ENCODE data around the gene RPS15. TPM values are rescaled to one million over a fixed set of nuclear protein-coding genes. Genes with fewer than 3 reads are reported as not detected.

RPS15 gene
- total and polyA plus RNA-seq, 10 of the 15 experiments (the other 5 are each of a cell fraction or from before 2014, with no cell fraction given): 559 to 3,158 (median 1,413) TPM

GRCh38 chr19:1406774-1407527, 31.2 kb upstream of the RPS15 start (continued):
- TF ChIP-seq, protein P1, sequence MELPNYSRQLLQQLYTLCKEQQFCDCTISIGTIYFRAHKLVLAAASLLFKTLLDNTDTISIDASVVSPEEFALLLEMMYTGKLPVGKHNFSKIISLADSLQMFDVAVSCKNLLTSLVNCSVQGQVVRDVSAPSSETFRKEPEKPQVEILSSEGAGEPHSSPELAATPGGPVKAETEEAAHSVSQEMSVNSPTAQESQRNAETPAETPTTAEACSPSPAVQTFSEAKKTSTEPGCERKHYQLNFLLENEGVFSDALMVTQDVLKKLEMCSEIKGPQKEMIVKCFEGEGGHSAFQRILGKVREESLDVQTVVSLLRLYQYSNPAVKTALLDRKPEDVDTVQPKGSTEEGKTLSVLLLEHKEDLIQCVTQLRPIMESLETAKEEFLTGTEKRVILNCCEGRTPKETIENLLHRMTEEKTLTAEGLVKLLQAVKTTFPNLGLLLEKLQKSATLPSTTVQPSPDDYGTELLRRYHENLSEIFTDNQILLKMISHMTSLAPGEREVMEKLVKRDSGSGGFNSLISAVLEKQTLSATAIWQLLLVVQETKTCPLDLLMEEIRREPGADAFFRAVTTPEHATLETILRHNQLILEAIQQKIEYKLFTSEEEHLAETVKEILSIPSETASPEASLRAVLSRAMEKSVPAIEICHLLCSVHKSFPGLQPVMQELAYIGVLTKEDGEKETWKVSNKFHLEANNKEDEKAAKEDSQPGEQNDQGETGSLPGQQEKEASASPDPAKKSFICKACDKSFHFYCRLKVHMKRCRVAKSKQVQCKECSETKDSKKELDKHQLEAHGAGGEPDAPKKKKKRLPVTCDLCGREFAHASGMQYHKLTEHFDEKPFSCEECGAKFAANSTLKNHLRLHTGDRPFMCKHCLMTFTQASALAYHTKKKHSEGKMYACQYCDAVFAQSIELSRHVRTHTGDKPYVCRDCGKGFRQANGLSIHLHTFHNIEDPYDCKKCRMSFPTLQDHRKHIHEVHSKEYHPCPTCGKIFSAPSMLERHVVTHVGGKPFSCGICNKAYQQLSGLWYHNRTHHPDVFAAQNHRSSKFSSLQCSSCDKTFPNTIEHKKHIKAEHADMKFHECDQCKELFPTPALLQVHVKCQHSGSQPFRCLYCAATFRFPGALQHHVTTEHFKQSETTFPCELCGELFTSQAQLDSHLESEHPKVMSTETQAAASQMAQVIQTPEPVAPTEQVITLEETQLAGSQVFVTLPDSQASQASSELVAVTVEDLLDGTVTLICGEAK (IDR thresholded peaks at IDR 0.05; ENCODE audit: borderline replicate concordance): no peak
- TF ChIP-seq JUNB (IDR thresholded peaks at IDR 0.05) (no peak), HCFC1 (IDR thresholded peaks at IDR 0.05; ENCODE audit: low read length) (peak; percentile 91), RFX5 (IDR thresholded peaks at IDR 0.05; ENCODE audit: low read depth, low read length) (no peak), STAT3 (IDR thresholded peaks at IDR 0.05; ENCODE audit: low read depth, low read length) (no peak), TCF3 (IDR thresholded peaks at IDR 0.05; ENCODE audit: borderline replicate concordance, insufficient read depth, low read depth, low read length) (no peak), PAX8 (IDR thresholded peaks at IDR 0.05) (no peak), ATF2 (IDR thresholded peaks at IDR 0.05; ENCODE audit: low read length) (no peak), SMAD1 (IDR thresholded peaks at IDR 0.05; ENCODE audit: low read depth, partially characterized antibody) (no peak), BMI1 (IDR thresholded peaks at IDR 0.05; ENCODE audit: borderline replicate concordance) (no peak), NBN (IDR thresholded peaks at IDR 0.05) (peak; percentile 84), ZNF24 (IDR thresholded peaks at IDR 0.05) (no peak), SIX5 (IDR thresholded peaks at IDR 0.05; ENCODE audit: low read depth, low read length, severe bottlenecking) (peak; percentile 77), SIN3A (IDR thresholded peaks at IDR 0.05; ENCODE audit: low read depth, low read length) (no peak), ZNF384 (IDR thresholded peaks at IDR 0.05; ENCODE audit: borderline replicate concordance, low read depth, low read length) (no peak), JUND (IDR thresholded peaks at IDR 0.05; ENCODE audit: low read depth, low read length) (no peak), HSF1 (IDR thresholded peaks at IDR 0.05; ENCODE audit: low read depth, low read length) (no peak), NRF1 (conservative IDR thresholded peaks at IDR 0.05; ENCODE audit: low read depth, low read length) (peak; percentile 72), CHD1 (IDR thresholded peaks at IDR 0.05; ENCODE audit: low read depth, low read length) (no peak), LARP7 (IDR thresholded peaks at IDR 0.05) (peak; percentile 61; the same call in 1 of the 2 replicates), MXI1 (IDR thresholded peaks at IDR 0.05; ENCODE audit: low read depth, low read length) (peak; percentile 80), RAD21 (IDR thresholded peaks at IDR 0.05; ENCODE audit: insufficient read depth, low read depth, low read length) (peak; percentile 25; the same call in 1 of the 2 replicates)
- TF ChIP-seq, protein P2, sequence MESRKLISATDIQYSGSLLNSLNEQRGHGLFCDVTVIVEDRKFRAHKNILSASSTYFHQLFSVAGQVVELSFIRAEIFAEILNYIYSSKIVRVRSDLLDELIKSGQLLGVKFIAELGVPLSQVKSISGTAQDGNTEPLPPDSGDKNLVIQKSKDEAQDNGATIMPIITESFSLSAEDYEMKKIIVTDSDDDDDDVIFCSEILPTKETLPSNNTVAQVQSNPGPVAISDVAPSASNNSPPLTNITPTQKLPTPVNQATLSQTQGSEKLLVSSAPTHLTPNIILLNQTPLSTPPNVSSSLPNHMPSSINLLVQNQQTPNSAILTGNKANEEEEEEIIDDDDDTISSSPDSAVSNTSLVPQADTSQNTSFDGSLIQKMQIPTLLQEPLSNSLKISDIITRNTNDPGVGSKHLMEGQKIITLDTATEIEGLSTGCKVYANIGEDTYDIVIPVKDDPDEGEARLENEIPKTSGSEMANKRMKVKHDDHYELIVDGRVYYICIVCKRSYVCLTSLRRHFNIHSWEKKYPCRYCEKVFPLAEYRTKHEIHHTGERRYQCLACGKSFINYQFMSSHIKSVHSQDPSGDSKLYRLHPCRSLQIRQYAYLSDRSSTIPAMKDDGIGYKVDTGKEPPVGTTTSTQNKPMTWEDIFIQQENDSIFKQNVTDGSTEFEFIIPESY (IDR thresholded peaks at IDR 0.05): no peak
